ENCODE measurements around the gene EP400.

The EP400 gene

GRCh38 chr12:132106921-132107320 is 157.2 kb downstream of the EP400 start:
- ChIA-PET POLR2A (no interaction called here), CTCF (no interaction called here)
- Histone ChIP-seq H3K27ac (ENCODE audit: extremely low read depth, low read depth, low read length) (no peak overlapping the region), H3K36me3 (ENCODE audit: control insufficient read depth in 2 of 2, insufficient read depth in 1 of 2, low read length in 2 of 2) (peaks cover 10 to 52% of the 10 kb centered on the region in 2 experiments; a peak in 2 of 3 replicates), H3K4me3 (ENCODE audit: low read depth, low read length) (no peak overlapping the region), H3K9me3 (ENCODE audit: control insufficient read depth, insufficient read depth, low read depth, low read length) (no peaks in the 10 kb centered on the region), H3K4me1 (ENCODE audit: control insufficient read depth, insufficient read depth, low read length) (no peaks in the 10 kb centered on the region)
- TF ChIP-seq HOXA7 (CRISPR knock-in tag; IDR thresholded peaks at IDR 0.05; ENCODE audit: borderline replicate concordance), result no peak
- no peak for TF ChIP-seq ZNF571 (tag by site-specific recombination; IDR thresholded peaks at IDR 0.05)
- no peak for TF ChIP-seq ZNF830 (tag by site-specific recombination; IDR thresholded peaks at IDR 0.05; ENCODE audit: low read depth)
- no peak for TF ChIP-seq ZNF350 (tag by site-specific recombination; IDR thresholded peaks at IDR 0.05)
- TF ChIP-seq ZNF211 (tag by site-specific recombination; IDR thresholded peaks at IDR 0.05; ENCODE audit: low read depth), result no peak
- no peak for TF ChIP-seq SALL2 (tag by site-specific recombination; IDR thresholded peaks at IDR 0.05; ENCODE audit: borderline replicate concordance)
- no peak for TF ChIP-seq ZNF398 (tag by site-specific recombination; IDR thresholded peaks at IDR 0.05)
- no peak for TF ChIP-seq MEIS1 (CRISPR knock-in tag; IDR thresholded peaks at IDR 0.05; ENCODE audit: borderline replicate concordance)
- TF ChIP-seq ZNF140 (tag by site-specific recombination; IDR thresholded peaks at IDR 0.05), result no peak
- no peak for TF ChIP-seq ZNF791 (tag by site-specific recombination; IDR thresholded peaks at IDR 0.05)
- TF ChIP-seq ZXDB (tag by site-specific recombination; IDR thresholded peaks at IDR 0.05), result no peak

DNA sequence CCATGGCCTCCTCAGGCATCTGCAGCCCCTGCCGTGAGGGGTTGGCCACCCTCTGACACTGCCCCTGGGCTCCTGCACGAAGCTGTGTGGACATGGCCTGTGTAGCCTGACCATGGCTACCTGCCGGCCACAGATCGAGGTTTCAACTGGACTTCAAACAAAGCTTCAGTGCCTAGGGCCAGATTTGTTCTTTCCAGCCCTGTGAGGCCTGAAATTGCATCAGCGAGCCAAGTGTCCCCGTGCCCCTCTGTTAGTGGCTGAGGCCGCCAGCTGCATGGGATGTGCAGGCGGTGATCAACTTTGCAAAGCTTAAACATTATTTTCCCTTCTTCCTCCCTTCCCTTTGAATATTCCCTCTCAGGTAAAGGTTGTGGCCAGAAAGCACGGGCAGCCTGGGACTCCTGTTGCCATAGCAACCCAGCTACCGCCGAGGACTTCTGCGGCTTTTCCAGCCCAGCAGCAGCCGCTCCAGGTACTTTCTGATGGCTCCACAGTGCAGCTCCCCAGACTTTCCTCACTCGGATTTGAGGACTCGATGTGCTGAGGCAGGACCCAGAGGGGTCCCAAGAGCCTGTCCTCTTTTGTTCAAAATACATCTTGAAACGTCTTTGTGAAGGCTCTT is 158.6 kb downstream of the EP400 start:
- Histone ChIP-seq H3K36me3 (ENCODE audit: control insufficient read depth in 2 of 2, insufficient read depth in 1 of 2, low read length in 2 of 2) (peaks cover 15 to 57% of the 10 kb centered on the region in 2 experiments; a peak in 2 of 3 replicates), H3K9me3 (ENCODE audit: control insufficient read depth, insufficient read depth, low read depth, low read length) (no peaks in the 10 kb centered on the region), H3K27ac (ENCODE audit: extremely low read depth, low read depth, low read length) (no peak overlapping the region), H3K4me1 (ENCODE audit: control insufficient read depth, insufficient read depth, low read length) (no peaks in the 10 kb centered on the region), H3K4me3 (ENCODE audit: low read depth, low read length) (no peak overlapping the region)
- ChIA-PET POLR2A (no interaction called here), CTCF (no interaction called here)
- TF ChIP-seq ZNF549 (tag by site-specific recombination; IDR thresholded peaks at IDR 0.05) (no peak), ZNF544 (tag by site-specific recombination; IDR thresholded peaks at IDR 0.05) (no peak), TCF7L2 (IDR thresholded peaks at IDR 0.05; ENCODE audit: borderline replicate concordance, low read depth, low read length) (no peak), GFI1B (tag by site-specific recombination; IDR thresholded peaks at IDR 0.05) (no peak), ZIC2 (tag by site-specific recombination; IDR thresholded peaks at IDR 0.05) (peak; percentile 42; the same call in 1 of the 2 replicates), ZNF560 (tag by site-specific recombination; IDR thresholded peaks at IDR 0.05; ENCODE audit: borderline replicate concordance) (no peak)

- peaks cover 15 to 64% of the 10 kb centered on the region in 2 experiments; a peak in 2 of 3 replicates for H3K36me3 ChIP-seq (ENCODE audit: control insufficient read depth in 2 of 2, insufficient read depth in 1 of 2, low read length in 2 of 2)
- POLR2A ChIA-PET, result no interaction called here
- H3K27ac ChIP-seq (ENCODE audit: extremely low read depth, low read depth, low read length), result no peak overlapping the region
- H3K9me3 ChIP-seq (ENCODE audit: control insufficient read depth, insufficient read depth, low read depth, low read length), result no peaks in the 10 kb centered on the region
- CTCF ChIA-PET, result no interaction called here
- H3K4me1 ChIP-seq (ENCODE audit: control insufficient read depth, insufficient read depth, low read length), result no peaks in the 10 kb centered on the region
- no peak overlapping the region for H3K4me3 ChIP-seq (ENCODE audit: low read depth, low read length)
- no peak for TF ChIP-seq ZNF664 (tag by site-specific recombination; IDR thresholded peaks at IDR 0.05)
- TF ChIP-seq ZNF394 (tag by site-specific recombination; IDR thresholded peaks at IDR 0.05; ENCODE audit: borderline replicate concordance), result no peak
- TF ChIP-seq ZNF248 (tag by site-specific recombination; IDR thresholded peaks at IDR 0.05), result no peak
- TF ChIP-seq SALL2 (tag by site-specific recombination; IDR thresholded peaks at IDR 0.05; ENCODE audit: borderline replicate concordance), result no peak
- no peak for TF ChIP-seq ZNF24 (tag by site-specific recombination; IDR thresholded peaks at IDR 0.05)
- TF ChIP-seq, protein P1, sequence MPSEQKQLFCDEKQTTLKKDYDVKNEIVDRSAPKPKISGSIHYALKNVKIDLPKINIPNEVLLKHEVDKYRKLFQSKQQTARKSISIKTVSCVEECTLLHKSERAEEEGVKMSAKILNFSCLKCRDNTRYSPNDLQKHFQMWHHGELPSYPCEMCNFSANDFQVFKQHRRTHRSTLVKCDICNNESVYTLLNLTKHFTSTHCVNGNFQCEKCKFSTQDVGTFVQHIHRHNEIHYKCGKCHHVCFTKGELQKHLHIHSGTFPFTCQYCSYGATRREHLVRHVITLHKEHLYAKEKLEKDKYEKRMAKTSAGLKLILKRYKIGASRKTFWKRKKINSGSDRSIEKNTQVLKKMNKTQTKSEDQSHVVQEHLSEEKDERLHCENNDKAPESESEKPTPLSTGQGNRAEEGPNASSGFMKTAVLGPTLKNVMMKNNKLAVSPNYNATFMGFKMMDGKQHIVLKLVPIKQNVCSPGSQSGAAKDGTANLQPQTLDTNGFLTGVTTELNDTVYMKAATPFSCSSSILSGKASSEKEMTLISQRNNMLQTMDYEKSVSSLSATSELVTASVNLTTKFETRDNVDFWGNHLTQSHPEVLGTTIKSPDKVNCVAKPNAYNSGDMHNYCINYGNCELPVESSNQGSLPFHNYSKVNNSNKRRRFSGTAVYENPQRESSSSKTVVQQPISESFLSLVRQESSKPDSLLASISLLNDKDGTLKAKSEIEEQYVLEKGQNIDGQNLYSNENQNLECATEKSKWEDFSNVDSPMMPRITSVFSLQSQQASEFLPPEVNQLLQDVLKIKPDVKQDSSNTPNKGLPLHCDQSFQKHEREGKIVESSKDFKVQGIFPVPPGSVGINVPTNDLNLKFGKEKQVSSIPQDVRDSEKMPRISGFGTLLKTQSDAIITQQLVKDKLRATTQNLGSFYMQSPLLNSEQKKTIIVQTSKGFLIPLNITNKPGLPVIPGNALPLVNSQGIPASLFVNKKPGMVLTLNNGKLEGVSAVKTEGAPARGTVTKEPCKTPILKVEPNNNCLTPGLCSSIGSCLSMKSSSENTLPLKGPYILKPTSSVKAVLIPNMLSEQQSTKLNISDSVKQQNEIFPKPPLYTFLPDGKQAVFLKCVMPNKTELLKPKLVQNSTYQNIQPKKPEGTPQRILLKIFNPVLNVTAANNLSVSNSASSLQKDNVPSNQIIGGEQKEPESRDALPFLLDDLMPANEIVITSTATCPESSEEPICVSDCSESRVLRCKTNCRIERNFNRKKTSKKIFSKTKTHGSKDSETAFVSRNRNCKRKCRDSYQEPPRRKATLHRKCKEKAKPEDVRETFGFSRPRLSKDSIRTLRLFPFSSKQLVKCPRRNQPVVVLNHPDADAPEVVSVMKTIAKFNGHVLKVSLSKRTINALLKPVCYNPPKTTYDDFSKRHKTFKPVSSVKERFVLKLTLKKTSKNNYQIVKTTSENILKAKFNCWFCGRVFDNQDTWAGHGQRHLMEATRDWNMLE (tag by site-specific recombination; conservative IDR thresholded peaks at IDR 0.05; ENCODE audit: low read depth), result no peak
- TF ChIP-seq ZNF560 (tag by site-specific recombination; IDR thresholded peaks at IDR 0.05; ENCODE audit: borderline replicate concordance), result no peak
- no peak for TF ChIP-seq ZNF621 (tag by site-specific recombination; IDR thresholded peaks at IDR 0.05)
- no peak for TF ChIP-seq ZNF174 (tag by site-specific recombination; IDR thresholded peaks at IDR 0.05)
- TF ChIP-seq ZNF776 (tag by site-specific recombination; IDR thresholded peaks at IDR 0.05; ENCODE audit: borderline replicate concordance), result no peak
These were observed 160.0 kb downstream of the EP400 start for GRCh38 chr12:132109741-132110140.
